Posterior vena cava (tissue), 2 donors: ENCODE data around the gene WDR93. TPM values are rescaled to one million over a fixed set of nuclear protein-coding genes. Genes with fewer than 3 reads are reported as not detected.

Experiments
- DNase-seq: peaks from one replicate; pipeline ENCODE4 v3.0.0-alpha.2; 2020; ENCODE audit warnings: low spot score
- intact Hi-C, 2 donors: fragments of 100-400 bp; cut with DNase I; formaldehyde crosslinking; loops; one replicate each; pipeline versions ENCODE4 v1.14.1 to v1.14.2; 2022 to 2023
- total RNA-seq, 2 donors: library from RNA; stranded (reverse); fragmentation: NEBNext Ultra II Directional; extraction: Animal tissue kit (Norgen Biotek cat#: 25700); gene quantifications; one replicate each; pipeline ENCODE4 v1.2.1, GENCODE V29; 2021
- donor health status: DM: yes; HTN: yes; CAD: no.
- donor health status: DM: yes; HTN: yes; CAD: no.

WDR93 gene
- total RNA-seq, 2 donors from 2014 or later, result not detected

GRCh38 chr15:89758283-89758682 lies 67.7 kb downstream of the WDR93 start:
- intact Hi-C loops, result loop anchor here in 1 of 2 donors (10.0 kb wide), 1 partner anchor 477 kb away; the partner anchor contains the start of genes CIB1 and GDPGP1

DNA sequence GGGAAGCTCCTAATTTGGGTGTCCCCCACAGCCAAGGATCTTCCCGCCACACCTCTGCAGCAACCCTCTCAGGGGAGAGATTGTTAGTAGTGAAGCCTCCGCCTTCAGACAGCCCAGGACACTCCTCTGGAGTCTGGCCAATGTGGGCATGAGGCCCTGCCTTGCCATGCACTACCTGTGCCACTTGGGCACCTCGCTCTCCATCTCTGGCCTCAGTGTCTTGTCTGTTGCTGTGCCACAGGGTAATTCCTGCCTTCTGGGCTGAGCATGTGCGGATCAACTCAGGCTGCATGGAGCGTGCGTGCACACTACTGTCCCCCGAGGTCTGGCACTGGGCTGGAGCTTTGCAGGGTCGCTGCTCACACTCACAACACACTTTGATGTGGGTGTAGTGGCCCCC lies 68.4 kb downstream of the WDR93 start:
- no peak for DNase-seq
- intact Hi-C loops, result loop anchor here in 1 of 2 donors (10.0 kb wide), 1 partner anchor 476 kb away; the partner anchor contains the start of genes CIB1 and GDPGP1

More at GRCh38 chr15:89758283-89758682, 67.7 kb downstream of the WDR93 start:
- DNase-seq, result no peak

- intact Hi-C loops, result loop anchor here (2.0 to 10.0 kb wide), 3 partner anchors 112 to 475 kb away; partner anchors contain the start of genes CIB1 (in 1 of the 2) and GDPGP1 (in 1 of the 2)
Observed at GRCh38 chr15:89759835-89760234, 69.2 kb downstream of the WDR93 start.

DNA sequence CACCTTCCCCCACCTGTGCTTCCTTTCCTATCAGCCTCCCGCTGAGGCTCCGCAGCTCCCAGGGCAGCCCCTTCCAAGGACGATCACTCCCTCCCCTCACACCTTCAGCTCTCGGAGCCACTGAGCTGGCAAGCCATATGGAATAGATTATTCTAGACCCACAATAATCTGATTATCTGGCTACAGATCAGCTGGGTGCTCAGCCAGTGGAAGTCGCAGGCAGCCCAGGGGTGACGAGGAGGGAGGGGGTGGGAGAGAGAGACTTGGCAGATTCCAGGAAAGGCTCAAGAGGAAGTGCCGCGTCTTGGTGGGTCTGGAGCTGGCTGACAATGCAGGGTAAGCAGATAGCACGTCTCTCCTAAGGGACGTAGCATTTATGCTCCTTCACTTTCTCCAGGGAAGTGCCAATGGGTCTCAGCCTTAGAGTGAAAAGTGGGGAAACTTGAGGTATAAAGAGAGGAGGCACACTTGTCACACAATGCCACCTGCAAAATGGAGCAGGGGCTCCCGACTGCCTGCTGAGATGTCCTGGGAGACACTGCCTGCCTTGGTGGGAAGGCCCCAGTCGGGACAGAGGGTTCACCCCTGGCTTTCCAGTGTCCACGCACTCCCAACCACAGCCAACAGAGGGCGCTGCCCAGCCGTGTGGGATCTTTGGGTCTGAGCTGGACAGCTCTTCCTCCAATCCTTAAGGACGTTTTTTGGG lies 69.8 kb downstream of the WDR93 start:
- peak; percentile 95 for DNase-seq
- intact Hi-C loops, result loop anchor here (2.0 to 5.0 kb wide), 2 partner anchors 112 to 114 kb away; no protein-coding TSS in a partner anchor

More at GRCh38 chr15:89759835-89760234, 69.2 kb downstream of the WDR93 start:
- no peak for DNase-seq

- intact Hi-C loops, result loop anchor here (2.0 to 5.0 kb wide), 2 partner anchors 111 to 114 kb away; no protein-coding TSS in a partner anchor
- peak; percentile 73 for DNase-seq
Observed at GRCh38 chr15:89761009-89761831, 70.6 kb downstream of the WDR93 start.

DNA sequence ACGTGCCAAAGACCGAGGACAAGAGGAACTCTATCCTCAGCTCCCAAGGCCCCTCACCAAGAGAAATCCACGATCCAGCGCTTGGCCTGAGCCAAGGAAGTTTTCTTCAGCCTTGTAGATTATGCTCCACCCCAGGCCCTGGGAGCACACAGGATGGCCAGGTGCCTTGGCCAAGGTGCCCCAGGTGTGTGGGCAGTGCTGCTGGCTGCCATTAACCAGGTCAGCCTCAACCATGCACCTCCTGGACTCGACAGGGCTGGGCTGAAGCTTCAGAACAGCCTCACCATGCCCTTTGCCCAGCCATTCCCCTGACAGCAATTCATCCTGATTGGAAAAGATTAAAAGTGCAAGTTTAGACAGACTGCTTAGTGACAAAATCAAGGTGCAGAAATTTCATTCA lies 71.3 kb downstream of the WDR93 start:
- intact Hi-C loops, result loop anchor here (2.0 to 5.0 kb wide), 2 partner anchors 110 to 113 kb away; no protein-coding TSS in a partner anchor
- DNase-seq, result peak; percentile 54

GRCh38 chr15:89765694-89766093 lies 75.1 kb downstream of the WDR93 start:
- DNase-seq, result peak; percentile 61
- intact Hi-C loops, result no loop called here

DNA sequence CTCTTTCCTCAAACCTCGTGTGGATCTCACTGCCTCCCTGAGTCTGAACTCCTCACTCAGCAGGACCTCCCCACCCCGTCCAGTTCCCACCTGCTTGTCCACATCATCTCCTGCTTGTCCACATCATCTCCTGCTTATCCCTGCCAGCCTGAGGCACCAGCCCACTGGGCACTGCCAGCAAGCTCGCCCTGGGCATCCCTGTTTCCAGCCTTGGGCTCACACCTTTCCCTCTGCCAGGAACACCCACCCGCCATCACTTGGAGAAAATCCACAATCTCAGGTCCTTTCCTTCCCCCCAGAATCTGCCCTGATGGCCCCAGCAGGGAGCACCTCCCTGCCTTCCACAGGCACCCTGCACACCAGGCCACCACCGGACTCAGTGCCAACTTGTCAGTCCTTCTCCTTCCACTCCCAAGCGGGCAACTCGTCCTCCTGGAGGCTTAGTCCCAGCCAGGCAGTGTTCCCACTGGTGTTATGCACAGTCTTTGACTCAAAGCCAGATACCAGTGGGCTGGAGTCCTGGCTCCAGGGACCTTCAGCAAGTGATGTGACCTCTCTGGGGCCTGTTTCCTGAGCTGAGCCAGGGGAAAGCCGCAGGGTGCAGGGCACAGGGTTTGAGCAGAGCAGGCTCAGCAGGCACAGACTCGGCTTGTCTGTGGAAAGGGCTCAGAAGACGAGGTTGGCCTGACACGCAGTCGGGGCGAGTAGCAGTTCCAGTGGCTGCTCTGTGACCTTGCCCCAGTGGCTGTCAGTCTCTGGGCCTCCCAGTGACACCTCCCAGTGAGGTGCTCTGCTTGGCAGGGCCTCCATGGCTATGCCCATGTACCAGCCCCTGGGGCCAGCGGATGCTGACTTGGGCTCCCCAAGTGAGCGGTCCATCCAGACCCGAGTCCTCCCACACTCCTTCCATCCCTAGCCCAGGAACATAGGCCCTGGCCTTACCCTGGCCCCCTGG lies 76.0 kb downstream of the WDR93 start:
- DNase-seq, result peak; percentile 80
- intact Hi-C loops, result no loop called here

GRCh38 chr15:89767411-89767915 lies 76.9 kb downstream of the WDR93 start:
- DNase-seq, result peak; percentile 42
- intact Hi-C loops, result no loop called here

DNA sequence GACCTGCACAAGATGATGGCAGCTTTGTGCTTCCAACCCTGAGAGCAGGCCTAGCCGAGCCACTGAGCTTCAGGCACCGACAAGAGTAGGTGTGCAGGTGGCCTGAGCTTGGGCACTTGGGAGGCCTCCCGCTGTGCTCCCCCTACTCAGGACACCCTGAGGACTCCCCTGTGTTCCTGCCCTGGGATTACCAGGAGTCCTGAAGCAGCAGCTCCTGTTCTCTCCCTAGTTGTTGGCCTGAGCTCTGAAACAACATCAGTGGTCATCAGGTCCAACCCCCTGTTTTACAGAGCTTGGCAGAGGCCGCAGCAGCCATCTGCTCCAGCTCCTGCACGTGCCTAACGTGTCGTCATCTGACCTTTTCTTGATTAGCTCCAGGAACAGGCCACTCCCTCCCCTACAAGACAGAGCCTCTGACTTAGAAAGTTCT lies 77.5 kb downstream of the WDR93 start:
- intact Hi-C loops, result no loop called here
- peak; percentile 86 for DNase-seq

- no peak for DNase-seq
- intact Hi-C loops, result no loop called here
Observed at GRCh38 chr15:89769366-89769765, 78.8 kb downstream of the WDR93 start.

DNA sequence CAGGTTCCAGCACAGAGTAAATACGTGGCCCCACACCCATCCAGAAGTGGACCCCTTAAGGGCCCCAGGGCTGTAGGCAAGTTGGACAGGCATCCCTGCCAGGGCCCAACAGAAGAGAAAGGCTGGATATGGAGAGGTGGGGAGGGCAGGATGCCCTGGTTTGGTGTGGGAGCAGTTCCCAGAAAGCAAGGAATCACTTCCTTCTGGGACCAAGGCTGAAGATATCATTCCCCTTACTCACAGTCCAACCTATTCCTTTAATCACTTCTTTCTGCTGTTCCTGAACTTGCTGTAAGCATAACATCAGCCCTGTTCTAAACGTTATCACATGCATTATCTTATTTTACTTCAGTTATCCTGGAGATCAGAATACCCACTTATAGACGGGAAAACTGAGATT lies 79.4 kb downstream of the WDR93 start:
- peak; percentile 30 for DNase-seq
- intact Hi-C loops, result no loop called here

- intact Hi-C loops, result no loop called here
- peak; percentile 54 for DNase-seq
Observed at GRCh38 chr15:89772932-89773583, 82.4 kb downstream of the WDR93 start.

DNA sequence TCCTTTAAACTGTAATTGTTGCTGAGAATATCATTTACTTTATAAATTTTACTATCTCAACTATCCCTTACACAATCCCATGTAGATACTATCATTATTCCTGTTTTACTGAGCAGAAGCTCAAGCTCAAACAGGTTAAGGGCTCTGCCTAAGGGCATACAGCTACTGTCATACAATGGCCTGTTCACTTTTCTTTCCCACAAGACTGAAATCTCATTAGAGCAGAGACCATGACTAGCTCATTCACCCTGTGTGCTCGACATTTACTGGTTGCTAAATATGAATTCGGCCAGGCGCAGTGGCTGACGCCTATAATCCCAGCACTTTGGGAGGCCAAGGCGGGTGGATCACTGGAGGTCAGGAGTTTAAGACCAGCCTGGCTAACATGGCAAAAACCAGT lies 83.9 kb downstream of the WDR93 start:
- intact Hi-C loops, result no loop called here
- DNase-seq, result peak; percentile 9

GRCh38 chr15:89775815-89776214 lies 85.2 kb downstream of the WDR93 start:
- intact Hi-C loops, result no loop called here
- DNase-seq, result peak; percentile 77

GRCh38 chr15:89776274-89777072 lies 85.9 kb downstream of the WDR93 start, which contains the start of gene MESP2:
MESP2 (plus strand) TSS chr15:89776332; CDS start chr15:89776358, 26 bp downstream.
- peak; percentile 96 for DNase-seq
- intact Hi-C loops, result no loop called here

DNA sequence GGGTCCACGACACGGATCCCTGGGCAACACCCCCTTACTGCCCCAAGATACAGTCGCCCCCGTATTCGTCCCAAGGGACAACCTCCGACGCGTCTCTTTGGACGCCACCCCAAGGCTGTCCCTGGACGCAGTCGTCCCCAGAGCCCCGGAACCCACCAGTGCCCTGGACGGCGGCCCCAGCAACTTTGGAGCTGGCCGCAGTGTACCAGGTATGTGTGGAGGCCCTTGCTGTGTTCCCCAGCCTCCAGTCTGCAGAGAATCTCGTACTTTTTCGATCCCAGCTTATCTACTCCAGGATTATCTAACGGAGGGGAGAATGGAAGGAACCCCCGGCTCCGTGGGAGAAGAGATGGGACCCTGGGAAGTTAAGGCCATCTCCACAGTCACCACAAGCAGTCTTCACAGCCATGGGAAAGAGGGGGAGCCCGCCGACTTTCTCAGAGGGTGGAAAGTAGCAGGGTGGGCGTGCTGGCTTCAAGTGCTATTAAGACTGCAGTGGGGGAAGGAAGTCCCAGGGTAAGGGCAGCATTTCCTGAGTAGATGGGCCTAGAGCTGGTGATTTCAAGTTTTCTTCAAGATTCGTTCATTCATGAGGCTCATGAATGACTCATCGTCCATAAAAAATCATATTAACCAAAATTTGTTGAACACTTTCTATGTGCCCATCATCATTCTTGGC lies 86.6 kb downstream of the WDR93 start:
- intact Hi-C loops, result no loop called here
- DNase-seq, result peak; percentile 77
